ENCODE data around the gene TBC1D1.
A peak's percentile ranks its signal among the peaks of the same experiment; 100 is the strongest.

The TBC1D1 gene

GRCh38 chr4:38139187-38139586 lies 248.3 kb downstream of the TBC1D1 start:
- Histone ChIP-seq H3K4ac (ENCODE audit: low read depth, low read length) (no peak overlapping the region), H3K4me1 (ENCODE audit: control insufficient read depth in 1 of 2, insufficient read depth in 2 of 2, low read length in 2 of 2) (peaks cover 2% of the 10 kb centered on the region in 2 experiments), H3K79me1 (ENCODE audit: low read length) (peaks cover 2% of the 10 kb centered on the region), H3K18ac (ENCODE audit: low read length) (no peak overlapping the region), H3K79me2 (ENCODE audit: control insufficient read depth, insufficient read depth, low read length, poor library complexity) (no peaks in the 10 kb centered on the region), H3K4me2 (ENCODE audit: low read length) (no peak overlapping the region), H2AFZ (ENCODE audit: insufficient read depth, low read length, poor library complexity) (no peak overlapping the region), H4K91ac (ENCODE audit: low read depth, low read length) (no peak overlapping the region), H3K9ac (ENCODE audit: low read length) (no peak overlapping the region), H3K14ac (ENCODE audit: low read length) (no peak overlapping the region), H4K8ac (ENCODE audit: low read depth, low read length) (no peak overlapping the region), H3K4me3 (ENCODE audit: low read depth, low read length) (peak overlapping the region; percentile 7), H2BK120ac (ENCODE audit: insufficient read depth, low read length, poor library complexity) (no peak overlapping the region), H3K23ac (ENCODE audit: low read length) (no peak overlapping the region), H2BK12ac (ENCODE audit: low read length) (no peak overlapping the region), H3K27me3 (ENCODE audit: insufficient read depth, low read length) (no peaks in the 10 kb centered on the region), H2AK5ac (ENCODE audit: low read length) (no peak overlapping the region), H4K12ac (ENCODE audit: low read depth, low read length) (no peak overlapping the region), H3K36me3 (ENCODE audit: control insufficient read depth in 1 of 2, insufficient read depth in 2 of 2, low read length in 2 of 2) (peaks cover 11 to 35% of the 10 kb centered on the region in 2 experiments), H3K9me3 (ENCODE audit: insufficient read depth, low read depth, low read length) (no peaks in the 10 kb centered on the region), H2BK5ac (ENCODE audit: low read depth, low read length, poor library complexity) (no peak overlapping the region), H3K27ac (ENCODE audit: low read depth, low read length) (no peak overlapping the region)
- no CpG with 5 or more reads among the region's 4 CpGs for WGBS (ENCODE audit: extremely low coverage, insufficient coverage, insufficient read length)
- DNase-seq, result no peak

GRCh38 chr4:38140643-38141203 lies 249.8 kb downstream of the TBC1D1 start:
- no peak overlapping the region for H4K12ac ChIP-seq (ENCODE audit: low read depth, low read length)
- H4K8ac ChIP-seq (ENCODE audit: low read depth, low read length), result no peak overlapping the region
- no peaks in the 10 kb centered on the region for H3K9me3 ChIP-seq (ENCODE audit: insufficient read depth, low read depth, low read length)
- H3K27ac ChIP-seq (ENCODE audit: low read depth, low read length), result no peak overlapping the region
- no peak overlapping the region for H2BK120ac ChIP-seq (ENCODE audit: insufficient read depth, low read length, poor library complexity)
- no peak overlapping the region for H3K18ac ChIP-seq (ENCODE audit: low read length)
- no peak overlapping the region for H2AFZ ChIP-seq (ENCODE audit: insufficient read depth, low read length, poor library complexity)
- peaks cover 8 to 27% of the 10 kb centered on the region in 2 experiments for H3K36me3 ChIP-seq (ENCODE audit: control insufficient read depth in 1 of 2, insufficient read depth in 2 of 2, low read length in 2 of 2)
- H3K79me2 ChIP-seq (ENCODE audit: control insufficient read depth, insufficient read depth, low read length, poor library complexity), result no peaks in the 10 kb centered on the region
- no peak overlapping the region for H4K91ac ChIP-seq (ENCODE audit: low read depth, low read length)
- no peaks in the 10 kb centered on the region for H3K4me1 ChIP-seq (ENCODE audit: control insufficient read depth in 1 of 2, insufficient read depth in 2 of 2, low read length in 2 of 2)
- no peak overlapping the region for H2BK12ac ChIP-seq (ENCODE audit: low read length)
- H3K27me3 ChIP-seq (ENCODE audit: insufficient read depth, low read length), result no peaks in the 10 kb centered on the region
- no peak for DNase-seq
- no peak overlapping the region for H3K4ac ChIP-seq (ENCODE audit: low read depth, low read length)
- H3K4me2 ChIP-seq (ENCODE audit: low read length), result no peak overlapping the region
- no peak overlapping the region for H3K9ac ChIP-seq (ENCODE audit: low read length)
- no peak overlapping the region for H3K4me3 ChIP-seq (ENCODE audit: low read depth, low read length)
- no peak overlapping the region for H3K14ac ChIP-seq (ENCODE audit: low read length)
- H2AK5ac ChIP-seq (ENCODE audit: low read length), result no peak overlapping the region
- H2BK5ac ChIP-seq (ENCODE audit: low read depth, low read length, poor library complexity), result no peak overlapping the region
- H3K23ac ChIP-seq (ENCODE audit: low read length), result no peak overlapping the region
- WGBS (ENCODE audit: extremely low coverage, insufficient coverage, insufficient read length), result no CpG with 5 or more reads among the region's 1 CpG
- no peaks in the 10 kb centered on the region for H3K79me1 ChIP-seq (ENCODE audit: low read length)

GRCh38 chr4:38141808-38142500 lies 251.1 kb downstream of the TBC1D1 start:
- no peak overlapping the region for H2AFZ ChIP-seq (ENCODE audit: insufficient read depth, low read length, poor library complexity)
- no peak overlapping the region for H4K12ac ChIP-seq (ENCODE audit: low read depth, low read length)

GRCh38 chr4:38144031-38144430 lies 253.1 kb downstream of the TBC1D1 start:
- DNase-seq, result no peak
- no peak overlapping the region for H3K27ac ChIP-seq (ENCODE audit: low read depth, low read length)
- no peak overlapping the region for H3K23ac ChIP-seq (ENCODE audit: low read length)
- H2BK12ac ChIP-seq (ENCODE audit: low read length), result no peak overlapping the region
- H4K8ac ChIP-seq (ENCODE audit: low read depth, low read length), result no peak overlapping the region
- H3K4me3 ChIP-seq (ENCODE audit: low read depth, low read length), result no peak overlapping the region
- no peak overlapping the region for H2AFZ ChIP-seq (ENCODE audit: insufficient read depth, low read length, poor library complexity)
- H3K79me1 ChIP-seq (ENCODE audit: low read length), result no peaks in the 10 kb centered on the region
- H3K9ac ChIP-seq (ENCODE audit: low read length), result no peak overlapping the region
- WGBS (ENCODE audit: extremely low coverage, insufficient coverage, insufficient read length), result no CpG with 5 or more reads among the region's 1 CpG
- H3K27me3 ChIP-seq (ENCODE audit: insufficient read depth, low read length), result no peaks in the 10 kb centered on the region
- no peaks in the 10 kb centered on the region for H3K79me2 ChIP-seq (ENCODE audit: control insufficient read depth, insufficient read depth, low read length, poor library complexity)
- H2BK120ac ChIP-seq (ENCODE audit: insufficient read depth, low read length, poor library complexity), result no peak overlapping the region
- no peak overlapping the region for H2AK5ac ChIP-seq (ENCODE audit: low read length)
- H3K4me1 ChIP-seq (ENCODE audit: control insufficient read depth in 1 of 2, insufficient read depth in 2 of 2, low read length in 2 of 2), result no peaks in the 10 kb centered on the region
- no peak overlapping the region for H4K91ac ChIP-seq (ENCODE audit: low read depth, low read length)
- no peak overlapping the region for H3K14ac ChIP-seq (ENCODE audit: low read length)
- no peaks in the 10 kb centered on the region for H3K9me3 ChIP-seq (ENCODE audit: insufficient read depth, low read depth, low read length)
- no peak overlapping the region for H3K4ac ChIP-seq (ENCODE audit: low read depth, low read length)
- H3K18ac ChIP-seq (ENCODE audit: low read length), result no peak overlapping the region
- no peak overlapping the region for H2BK5ac ChIP-seq (ENCODE audit: low read depth, low read length, poor library complexity)
- H3K4me2 ChIP-seq (ENCODE audit: low read length), result no peak overlapping the region
- H4K12ac ChIP-seq (ENCODE audit: low read depth, low read length), result no peak overlapping the region
- peaks cover 2 to 13% of the 10 kb centered on the region in 2 experiments for H3K36me3 ChIP-seq (ENCODE audit: control insufficient read depth in 1 of 2, insufficient read depth in 2 of 2, low read length in 2 of 2)

More at GRCh38 chr4:38141808-38142500, 251.1 kb downstream of the TBC1D1 start:
- Histone ChIP-seq H3K36me3 (ENCODE audit: control insufficient read depth in 1 of 2, insufficient read depth in 2 of 2, low read length in 2 of 2) (peaks cover 8 to 26% of the 10 kb centered on the region in 2 experiments), H2BK5ac (ENCODE audit: low read depth, low read length, poor library complexity) (no peak overlapping the region), H2BK120ac (ENCODE audit: insufficient read depth, low read length, poor library complexity) (no peak overlapping the region), H3K9ac (ENCODE audit: low read length) (no peak overlapping the region), H3K9me3 (ENCODE audit: insufficient read depth, low read depth, low read length) (no peaks in the 10 kb centered on the region), H2BK12ac (ENCODE audit: low read length) (no peak overlapping the region), H2AK5ac (ENCODE audit: low read length) (no peak overlapping the region), H3K14ac (ENCODE audit: low read length) (no peak overlapping the region), H3K4me1 (ENCODE audit: control insufficient read depth in 1 of 2, insufficient read depth in 2 of 2, low read length in 2 of 2) (no peaks in the 10 kb centered on the region), H3K4me2 (ENCODE audit: low read length) (no peak overlapping the region), H3K18ac (ENCODE audit: low read length) (no peak overlapping the region), H3K79me2 (ENCODE audit: control insufficient read depth, insufficient read depth, low read length, poor library complexity) (no peaks in the 10 kb centered on the region), H3K79me1 (ENCODE audit: low read length) (no peaks in the 10 kb centered on the region), H3K23ac (ENCODE audit: low read length) (no peak overlapping the region), H4K91ac (ENCODE audit: low read depth, low read length) (no peak overlapping the region), H4K8ac (ENCODE audit: low read depth, low read length) (no peak overlapping the region), H3K27me3 (ENCODE audit: insufficient read depth, low read length) (no peaks in the 10 kb centered on the region), H3K4me3 (ENCODE audit: low read depth, low read length) (no peak overlapping the region), H3K4ac (ENCODE audit: low read depth, low read length) (no peak overlapping the region), H3K27ac (ENCODE audit: low read depth, low read length) (no peak overlapping the region)
- no peak for DNase-seq
- no CpG with 5 or more reads among the region's 8 CpGs for WGBS (ENCODE audit: extremely low coverage, insufficient coverage, insufficient read length)

All from trophoblast cell (in vitro differentiated cells and primary cell).